GM21723 (cell line): Measurements from ENCODE around the gene FOXF1.

Experiments
- ATAC-seq: cut with Tn5 transposase; IDR thresholded peaks from one replicate; pipeline ENCODE4 v1.9.1; 2021; ENCODE audit warnings: mild to moderate bottlenecking, moderate library complexity; ENCODE audit not compliant: unreplicated experiment

FOXF1 gene

GRCh38 chr16:86503830-86504229 is 6.5 kb upstream of the FOXF1 start:
- no peak for ATAC-seq

DNA sequence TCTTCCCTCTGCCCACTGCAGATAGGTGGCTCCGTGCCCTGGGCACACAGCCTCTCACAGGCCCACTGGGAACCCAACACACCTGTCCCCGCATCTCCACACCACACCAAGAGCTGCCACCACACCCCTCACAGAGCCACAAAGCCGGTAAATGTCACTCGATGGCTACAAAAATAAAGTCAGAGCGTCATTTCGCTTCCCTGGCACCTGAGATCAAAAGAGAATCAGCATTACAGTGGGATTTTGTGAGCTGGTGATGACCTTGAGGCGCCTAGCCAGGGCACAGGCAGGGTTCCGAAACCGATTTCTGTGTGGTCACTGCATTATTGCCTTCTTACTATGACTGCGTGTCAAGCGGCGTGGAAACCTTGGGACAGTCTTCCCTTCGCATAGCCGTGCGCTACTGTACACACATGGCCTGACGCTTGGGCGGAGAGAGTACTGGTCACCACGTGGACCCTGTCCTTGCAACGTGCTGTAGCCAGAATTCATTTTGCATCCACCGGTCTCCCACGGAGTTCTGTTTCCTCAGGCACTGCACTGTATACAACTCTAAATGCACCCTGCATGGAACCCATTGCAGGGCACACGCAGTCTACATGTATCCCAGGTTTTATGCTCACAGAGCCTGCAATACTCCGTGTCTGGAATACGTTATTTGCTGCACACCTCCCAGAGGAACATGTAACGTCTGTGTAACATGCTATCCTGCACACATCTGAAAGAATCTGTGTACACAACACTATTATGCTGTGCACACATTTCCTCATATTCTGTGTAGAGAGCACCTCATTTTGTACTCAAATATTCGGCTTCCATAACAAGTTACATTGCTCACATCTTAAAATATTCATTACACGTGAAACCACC is 5.8 kb upstream of the FOXF1 start:
- no peak for ATAC-seq

GRCh38 chr16:86505185-86505898 is 5.0 kb upstream of the FOXF1 start:
- no peak for ATAC-seq

DNA sequence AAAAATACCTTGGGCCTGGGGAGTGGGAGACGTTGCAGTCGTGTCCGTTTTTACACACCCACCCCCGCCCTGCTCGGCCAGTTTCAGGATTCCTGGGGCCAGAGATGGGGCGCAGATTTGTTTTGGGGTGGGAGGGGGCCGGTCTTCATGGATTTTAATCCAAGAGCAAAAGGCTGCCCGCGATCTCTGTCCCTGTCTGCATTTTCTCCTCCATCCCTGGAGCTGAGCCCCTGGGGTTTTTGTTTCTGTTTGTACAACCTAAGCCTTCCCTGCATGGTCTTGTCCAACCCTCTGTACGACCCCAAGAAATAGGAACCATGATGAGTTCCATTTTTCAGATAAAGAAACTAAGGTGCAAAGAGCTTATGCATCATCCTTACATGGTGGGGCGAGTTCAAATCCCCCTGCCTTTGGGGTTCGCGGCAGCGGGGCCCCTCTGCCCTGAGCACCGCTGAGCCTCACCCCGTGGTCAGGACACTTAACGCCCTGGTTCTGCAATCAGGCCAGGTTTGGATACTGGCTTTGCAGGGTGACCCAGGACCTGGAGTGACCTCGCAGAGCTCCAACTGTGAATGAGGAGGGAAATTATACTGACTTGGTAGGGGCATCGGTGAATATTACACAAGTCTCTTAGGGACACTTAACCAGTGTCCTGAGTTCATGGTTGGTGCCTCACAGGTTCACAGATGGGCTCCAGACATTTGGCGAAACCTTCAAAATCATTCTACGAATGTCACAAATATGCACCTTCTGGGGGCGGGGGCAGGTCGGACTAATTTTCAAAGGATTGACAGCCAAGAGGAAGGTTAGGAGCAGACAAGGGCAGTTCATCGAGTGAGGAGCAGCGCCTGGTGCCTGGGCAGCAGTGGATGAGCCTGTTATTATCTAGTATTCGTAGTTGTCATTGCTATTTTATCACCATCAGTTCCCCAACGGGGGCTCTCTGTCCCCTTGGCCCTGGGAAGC is 4.1 kb upstream of the FOXF1 start:
- ATAC-seq, result no peak

GRCh38 chr16:86507173-86508027 is 2.9 kb upstream of the FOXF1 start:
- no peak for ATAC-seq

DNA sequence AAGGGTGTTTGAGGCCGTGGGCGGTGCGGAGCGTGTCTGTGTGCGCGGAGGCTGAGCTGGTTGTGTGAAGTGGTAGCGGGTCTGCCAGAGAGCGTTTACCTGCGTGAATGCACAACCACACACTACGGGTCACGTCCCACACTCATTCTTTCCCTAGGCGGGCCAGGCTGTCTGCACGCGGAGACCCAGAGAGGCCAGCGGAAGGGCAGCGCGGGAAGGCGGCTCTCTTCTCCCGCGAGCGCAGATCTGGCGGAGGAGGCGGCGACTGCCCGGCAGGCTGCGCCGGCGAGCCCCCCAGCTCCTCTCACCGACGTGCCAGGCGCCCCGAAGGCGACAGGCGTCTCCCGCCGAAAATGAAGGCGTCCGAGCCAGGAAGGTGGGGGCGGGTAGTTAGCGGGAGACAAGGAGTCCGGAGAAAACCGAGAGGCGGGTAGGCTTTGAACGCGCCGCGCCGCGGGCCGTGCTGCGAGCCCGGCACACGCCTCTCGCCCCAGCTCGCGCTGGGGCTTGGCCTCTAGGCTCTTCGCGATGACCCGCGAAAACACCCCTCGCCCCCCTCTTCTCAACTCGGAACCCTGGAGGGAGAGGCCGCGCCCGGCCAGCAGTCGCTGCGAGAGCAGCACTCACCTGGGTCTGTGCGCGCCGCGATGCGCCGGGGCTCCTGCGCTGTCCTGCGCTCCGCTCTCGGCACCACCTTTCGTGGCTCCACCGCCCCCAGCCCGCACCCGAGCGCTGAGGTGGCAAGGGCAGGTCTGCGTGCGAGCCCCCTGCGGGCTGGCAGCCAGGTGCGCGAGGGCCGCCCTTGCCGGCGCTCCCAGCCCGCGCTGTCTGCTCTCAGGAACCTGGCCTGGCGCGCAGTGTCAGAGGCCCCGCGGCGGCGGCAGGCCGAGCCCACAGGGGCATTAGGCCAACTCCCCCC is 2.0 kb upstream of the FOXF1 start:
- no peak for ATAC-seq

DNA sequence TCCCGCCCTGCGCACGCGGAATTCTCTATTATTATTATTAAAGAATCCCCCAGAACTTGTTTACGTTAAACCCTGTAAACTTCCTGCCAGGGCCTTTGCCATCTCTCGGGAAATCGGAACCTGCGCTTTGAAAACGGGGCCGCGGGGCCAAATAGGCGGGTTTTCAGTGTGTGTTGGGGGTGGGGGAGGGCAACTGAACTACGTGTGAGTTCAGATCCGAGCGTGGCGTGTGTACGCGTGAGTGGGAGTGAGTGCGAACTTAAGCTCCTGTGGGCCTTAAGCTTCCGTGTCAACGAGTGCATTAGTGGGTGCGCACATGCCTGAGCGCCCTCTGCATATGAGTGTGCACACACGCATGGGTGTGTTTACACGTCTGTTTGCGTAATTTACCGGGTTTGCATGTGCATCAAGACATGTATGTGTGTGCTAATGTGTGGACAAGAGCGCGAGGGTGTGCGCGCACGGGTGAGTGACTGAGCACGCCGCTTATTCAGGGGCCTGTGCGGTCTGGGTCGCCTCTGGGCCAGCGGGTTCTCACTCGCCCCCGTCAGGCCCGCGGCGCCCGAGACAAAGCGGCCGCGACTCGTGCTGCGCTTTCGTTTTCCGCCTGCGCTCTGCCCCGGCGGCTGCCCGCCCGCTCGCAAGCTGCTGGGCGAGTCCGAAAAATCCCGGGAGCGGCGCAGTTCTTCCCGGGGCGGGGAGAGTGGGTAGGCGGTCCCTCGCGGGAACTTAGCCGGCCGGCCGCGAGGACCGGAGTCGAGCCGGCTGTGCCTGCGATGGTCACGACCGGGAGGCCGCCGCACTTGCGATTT is 1.2 kb upstream of the FOXF1 start:
- ATAC-seq, result no peak

DNA sequence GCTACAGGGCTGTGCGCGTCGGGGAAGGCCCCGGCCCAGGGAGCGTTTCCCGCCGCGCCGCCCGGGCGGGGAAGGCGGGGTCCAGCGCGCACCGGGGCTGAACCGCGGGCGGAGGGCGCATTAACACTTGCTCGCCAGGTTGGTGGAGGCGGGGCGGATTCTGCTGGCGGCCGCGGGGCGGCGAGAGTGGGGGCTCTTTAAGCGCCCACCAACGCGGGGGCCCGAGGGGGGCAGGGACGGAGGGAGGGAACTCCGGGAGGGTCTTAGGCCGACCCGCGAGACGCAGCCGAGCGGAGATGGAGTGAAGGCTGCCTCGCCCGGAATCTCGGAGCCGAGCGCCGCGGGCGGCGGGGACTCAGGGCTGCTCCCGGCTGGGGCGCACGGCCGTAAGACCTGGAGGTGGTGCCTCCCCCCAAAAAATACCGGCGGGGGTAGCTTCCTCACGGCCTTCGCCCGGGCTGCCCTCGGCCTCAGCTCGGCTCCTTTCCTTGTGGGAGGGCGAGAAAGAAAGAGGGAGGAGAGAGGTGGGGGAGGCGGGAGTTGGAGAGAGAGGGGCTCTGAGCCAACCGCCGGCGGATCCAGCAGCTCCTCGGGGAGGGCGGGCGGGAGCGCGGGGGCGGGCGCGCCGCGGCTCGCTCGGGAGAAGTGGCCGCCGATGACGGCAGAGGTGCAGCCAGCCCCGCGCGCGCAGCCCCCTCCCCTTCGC is 415 bp upstream of the FOXF1 start:
- no peak for ATAC-seq

DNA sequence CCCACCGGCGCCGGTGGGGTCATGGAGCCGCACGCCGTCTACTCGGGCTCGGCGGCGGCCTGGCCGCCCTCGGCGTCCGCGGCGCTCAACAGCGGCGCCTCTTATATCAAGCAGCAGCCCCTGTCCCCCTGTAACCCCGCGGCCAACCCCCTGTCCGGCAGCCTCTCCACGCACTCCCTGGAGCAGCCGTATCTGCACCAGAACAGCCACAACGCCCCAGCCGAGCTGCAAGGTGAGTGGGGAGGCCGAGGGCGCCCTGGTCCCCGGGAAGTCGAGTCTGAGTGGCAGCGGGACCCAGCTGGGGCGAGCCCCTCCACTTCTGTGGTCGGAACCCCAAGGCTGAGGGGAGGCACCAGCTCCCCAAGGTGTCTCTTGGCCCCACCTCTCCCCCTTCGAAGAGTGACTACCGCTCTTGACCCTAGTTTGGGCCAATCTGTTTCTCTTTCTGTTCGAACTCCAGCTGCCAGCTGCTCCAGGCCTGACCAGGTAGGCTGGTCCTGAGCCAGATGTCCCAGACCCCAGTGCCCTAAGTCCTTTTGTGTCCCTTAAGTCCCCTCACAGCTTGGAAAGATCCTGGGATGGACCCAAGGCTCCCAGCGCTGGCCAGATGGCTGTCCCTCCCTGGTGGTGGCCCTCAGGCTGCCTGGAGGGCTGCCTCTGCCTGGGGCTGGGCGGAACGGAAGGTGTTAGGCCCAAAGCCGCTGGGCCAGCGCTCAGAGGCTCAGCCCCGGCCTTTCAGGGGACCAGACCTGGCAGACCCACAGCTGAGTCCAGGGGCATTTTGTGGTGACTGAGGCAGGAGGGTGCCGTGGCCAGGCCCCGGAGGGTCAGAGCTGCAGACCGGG is 1.2 kb downstream of the FOXF1 start:
- ATAC-seq, result no peak

DNA sequence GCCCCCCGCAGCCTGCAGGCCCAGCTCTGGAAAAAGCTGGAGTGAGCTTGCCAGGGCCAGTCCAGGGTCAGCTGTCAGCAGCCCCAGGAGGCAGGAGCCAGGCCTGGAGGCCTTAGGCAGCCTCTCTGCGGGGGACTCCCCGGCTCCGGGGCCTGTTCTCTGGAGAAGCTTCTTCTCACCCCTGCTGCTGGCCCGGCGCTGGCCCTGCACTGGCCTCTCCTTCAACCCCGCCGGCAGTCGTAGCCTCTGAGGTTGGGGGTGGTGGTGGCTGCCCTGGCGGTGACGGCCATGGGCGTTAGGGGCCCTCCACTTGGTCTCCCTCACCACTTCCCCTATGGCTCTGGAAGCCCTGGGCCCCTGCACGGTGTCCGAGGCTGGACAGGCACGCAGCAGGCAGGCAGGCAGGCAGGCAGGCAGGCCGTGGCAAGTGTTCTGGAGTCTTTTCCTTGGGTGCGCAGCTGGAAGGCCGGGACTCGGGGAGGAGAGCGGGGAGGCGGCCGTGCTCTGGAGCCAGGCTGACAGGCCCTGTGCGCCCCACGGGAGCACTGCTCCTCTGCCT is 2.1 kb downstream of the FOXF1 start:
- ATAC-seq, result no peak

DNA sequence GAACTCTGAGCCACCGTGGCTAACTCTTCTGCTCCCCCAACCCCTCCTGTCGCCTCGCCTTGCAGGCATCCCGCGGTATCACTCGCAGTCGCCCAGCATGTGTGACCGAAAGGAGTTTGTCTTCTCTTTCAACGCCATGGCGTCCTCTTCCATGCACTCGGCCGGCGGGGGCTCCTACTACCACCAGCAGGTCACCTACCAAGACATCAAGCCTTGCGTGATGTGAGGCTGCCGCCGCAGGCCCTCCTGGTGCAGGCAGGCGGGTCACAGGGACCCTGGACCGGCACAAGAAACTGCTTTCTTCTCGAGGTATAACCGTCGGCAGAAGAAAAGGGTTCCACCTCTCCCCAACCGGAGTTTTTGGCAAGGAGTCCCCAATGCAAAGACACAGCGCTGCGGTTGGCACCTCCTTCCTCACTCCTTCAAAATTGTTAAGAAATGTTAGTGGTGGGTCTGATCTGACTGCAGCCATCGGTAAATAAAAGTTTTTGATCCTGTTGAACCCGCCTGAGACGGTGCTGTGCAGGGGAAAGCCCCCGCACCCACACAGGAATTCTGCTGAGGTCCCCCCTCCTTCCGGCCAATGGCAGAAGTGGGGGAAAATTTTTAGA is 2.6 kb downstream of the FOXF1 start:
- ATAC-seq, result no peak

GRCh38 chr16:86513471-86514277 is 3.3 kb downstream of the FOXF1 start:
- ATAC-seq, result no peak

GRCh38 chr16:86514481-86515376 is 4.4 kb downstream of the FOXF1 start:
- no peak for ATAC-seq

DNA sequence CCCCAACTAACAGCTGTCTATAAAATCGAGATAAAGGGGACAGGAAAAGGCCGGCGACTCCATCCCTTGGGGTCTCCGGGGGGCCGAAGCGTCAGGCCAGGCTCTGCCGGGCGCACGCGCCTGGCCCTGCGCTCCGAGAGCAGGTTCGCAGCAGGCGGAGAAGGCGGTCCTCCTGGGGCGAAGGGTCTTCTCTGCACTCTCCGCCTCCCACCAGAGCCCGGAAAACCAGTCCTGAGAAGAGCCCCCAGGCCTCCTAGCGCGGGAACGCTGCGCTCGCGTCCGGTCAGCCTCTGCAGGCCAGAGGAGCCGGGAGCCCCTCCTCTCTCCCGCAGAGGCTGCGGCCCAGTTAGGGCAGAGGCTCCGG is 5.1 kb downstream of the FOXF1 start:
- ATAC-seq, result no peak
